ENCODE measurements around the gene COX7A2L.

The COX7A2L gene

GRCh38 chr2:42315844-42316470 lies 45.1 kb downstream of the COX7A2L start:
- no peak for DNase-seq

DNA sequence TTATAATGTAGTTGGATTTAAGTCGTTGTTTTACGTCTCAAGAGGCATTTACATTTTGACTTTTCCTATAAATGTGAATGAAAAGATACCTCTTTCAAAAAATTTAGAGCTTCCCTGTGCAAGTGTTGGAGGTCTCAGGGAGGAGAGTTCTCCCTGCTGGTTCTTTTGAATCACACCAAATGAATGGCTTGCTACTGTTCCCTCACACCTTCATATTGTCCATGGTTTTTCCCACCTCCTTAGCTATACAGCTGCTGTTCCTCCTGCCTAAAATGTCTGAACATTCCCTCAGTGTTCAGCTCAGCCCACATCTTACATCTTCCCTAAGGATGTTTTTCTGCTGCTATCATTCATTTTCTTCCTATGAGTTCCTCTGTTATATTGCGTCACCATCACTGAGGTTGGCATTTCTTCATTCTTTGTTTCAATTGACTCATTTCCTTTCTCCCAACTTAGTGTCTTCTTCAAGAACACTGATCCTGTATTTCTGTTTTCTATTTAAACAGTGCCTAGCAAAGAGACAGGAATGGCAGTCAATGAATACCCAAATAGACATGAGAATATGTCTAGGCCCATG lies 46.0 kb downstream of the COX7A2L start:
- peak; percentile 62 for DNase-seq

GRCh38 chr2:42312106-42312505 lies 48.9 kb downstream of the COX7A2L start:
- no peak for DNase-seq

GRCh38 chr2:42310007-42310515 lies 51.0 kb downstream of the COX7A2L start:
- no peak for DNase-seq

DNA sequence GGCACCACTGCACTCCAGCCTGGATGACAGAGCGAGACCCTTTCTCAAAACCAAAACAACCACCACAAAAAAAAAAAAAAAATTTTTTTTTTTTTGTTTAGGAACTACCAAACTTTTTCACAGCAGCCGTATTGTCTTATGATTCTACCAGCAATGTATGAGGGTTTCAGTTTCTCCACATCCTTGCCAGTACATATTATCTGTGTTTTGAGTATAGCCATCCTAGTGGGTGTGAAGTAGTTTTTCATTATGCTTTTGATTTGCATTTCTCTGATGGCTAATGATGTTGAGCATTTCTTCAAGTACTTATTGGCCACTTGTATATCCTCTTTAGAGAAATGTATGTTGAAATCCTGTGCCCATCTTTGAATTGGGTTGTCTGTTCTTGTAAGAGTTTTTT lies 51.7 kb downstream of the COX7A2L start:
- DNase-seq: no peak

DNA sequence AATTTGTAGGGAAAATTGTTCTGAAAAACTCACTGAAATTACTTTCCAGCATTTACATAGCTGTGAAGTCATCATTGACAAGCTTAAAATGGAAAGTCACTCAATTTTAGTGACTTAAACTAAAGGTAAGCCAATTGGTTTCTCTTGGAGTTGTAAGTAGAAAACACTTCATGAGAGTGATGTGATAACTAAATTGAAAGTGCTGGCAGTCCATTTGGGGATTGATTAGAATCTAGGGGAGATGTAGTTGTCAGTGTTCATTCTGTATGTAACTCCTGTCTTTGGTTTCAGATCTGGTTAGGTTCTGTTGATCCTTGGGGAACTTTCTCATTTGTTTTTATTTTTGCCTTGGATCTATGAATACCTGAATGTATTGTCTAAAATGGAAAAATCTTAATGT lies 53.8 kb downstream of the COX7A2L start:
- DNase-seq: no peak

- no peak for DNase-seq
Observed at GRCh38 chr2:42304059-42304713, 56.8 kb downstream of the COX7A2L start.

DNA sequence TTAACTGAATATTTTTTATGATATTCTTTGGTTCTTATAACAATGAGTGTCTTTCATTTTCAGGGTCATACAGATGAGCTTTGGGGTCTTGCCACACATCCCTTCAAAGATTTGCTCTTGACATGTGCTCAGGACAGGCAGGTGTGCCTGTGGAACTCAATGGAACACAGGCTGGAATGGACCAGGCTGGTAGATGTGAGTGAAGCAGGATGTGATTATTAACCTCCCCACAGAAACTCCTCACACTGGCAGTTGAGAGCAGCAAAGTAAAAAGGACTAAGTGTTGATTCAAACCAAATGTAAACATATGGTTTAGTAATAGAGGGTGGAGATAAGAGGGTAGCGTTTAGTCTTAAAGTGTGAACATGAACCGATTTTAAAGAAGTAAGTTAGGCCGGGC lies 57.8 kb downstream of the COX7A2L start:
- DNase-seq: no peak

DNA sequence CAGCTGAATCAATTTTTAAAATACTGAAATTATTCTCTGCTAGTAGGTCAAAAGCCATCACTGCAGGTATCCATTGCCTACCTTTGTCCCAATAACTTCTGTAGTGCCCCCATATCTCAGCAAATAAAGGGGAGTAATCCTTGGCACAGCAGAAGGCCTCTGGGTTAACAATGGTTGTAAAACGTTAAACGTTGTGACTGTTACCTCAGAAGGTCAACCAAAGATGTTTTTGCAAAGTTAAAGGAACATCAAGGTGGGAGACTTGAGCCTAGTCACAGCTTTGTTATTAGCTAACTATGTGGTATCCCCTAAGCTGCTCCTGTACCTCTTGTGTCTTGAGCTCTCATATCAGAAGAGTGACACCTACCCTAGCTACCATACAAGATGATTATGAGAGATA lies 60.5 kb downstream of the COX7A2L start:
- DNase-seq: no peak

All from kidney glomerular epithelial cell (primary cell).